ENCODE data around the gene HIRA. TPM values are rescaled to one million over a fixed set of nuclear protein-coding genes. Genes with fewer than 3 reads are reported as not detected.
A peak's percentile ranks its signal among the peaks of the same experiment; 100 is the strongest.

The HIRA gene
- total RNA-seq, 1 experiment from 2014 or later: 24.3 TPM

GRCh38 chr22:19449422-19449767, 17.9 kb upstream of the HIRA start:
- POLR2A ChIA-PET: interaction anchor here (1.2 to 1.8 kb wide), 3 partner anchors 17 to 30 kb away, joined by 4 to 10 read pairs (median 4); partner anchors contain the start of genes CDC45, HIRA and UFD1

GRCh38 chr22:19448739-19449421, 17.3 kb upstream of the HIRA start:
- Mint-ChIP-seq H3K27me3 (ENCODE audit: insufficient read depth, unreplicated experiment) (no peaks in the 10 kb centered on the region), H3K4me3 (ENCODE audit: unreplicated experiment) (peak overlapping the region; percentile 73), H3K27ac (ENCODE audit: low read depth, unreplicated experiment) (no peak overlapping the region), H3K36me3 (ENCODE audit: insufficient read depth, unreplicated experiment) (peaks cover 42% of the 10 kb centered on the region), H3K4me1 (ENCODE audit: insufficient read depth, unreplicated experiment) (peaks cover 16% of the 10 kb centered on the region), H3K9me3 (ENCODE audit: unreplicated experiment) (no peaks in the 10 kb centered on the region)
- no TSS peak for BruUV-seq (replicated peaks)
- DNase-seq (ENCODE audit: unreplicated experiment): no peak
- TF ChIP-seq CTCF (IDR thresholded peaks at IDR 0.05; ENCODE audit: unreplicated experiment): no peak
- CTCF ChIA-PET: no interaction called here
- POLR2A ChIA-PET: interaction anchor here (1.8 to 7.6 kb wide), 3 partner anchors 16 to 31 kb away, joined by 4 to 127 read pairs (median 10); partner anchors contain the start of genes CDC45, HIRA, MRPL40 and UFD1
- intact Hi-C loops (cut with micrococcal nuclease): loop anchor here (5.0 kb wide), 1 partner anchor 272 kb away; the partner anchor contains the start of gene SLC25A1

More at GRCh38 chr22:19449422-19449767, 17.9 kb upstream of the HIRA start:
- Mint-ChIP-seq H3K27me3 (ENCODE audit: insufficient read depth, unreplicated experiment) (no peaks in the 10 kb centered on the region), H3K4me3 (ENCODE audit: unreplicated experiment) (no peak overlapping the region), H3K36me3 (ENCODE audit: insufficient read depth, unreplicated experiment) (peaks cover 42% of the 10 kb centered on the region), H3K9me3 (ENCODE audit: unreplicated experiment) (no peaks in the 10 kb centered on the region), H3K4me1 (ENCODE audit: insufficient read depth, unreplicated experiment) (peaks cover 16% of the 10 kb centered on the region), H3K27ac (ENCODE audit: low read depth, unreplicated experiment) (no peak overlapping the region)
- CTCF ChIA-PET: no interaction called here
- TF ChIP-seq CTCF (IDR thresholded peaks at IDR 0.05; ENCODE audit: unreplicated experiment): no peak
- no TSS peak for BruUV-seq (replicated peaks)
- intact Hi-C loops (cut with micrococcal nuclease): loop anchor here (5.0 kb wide), 1 partner anchor 272 kb away; the partner anchor contains the start of gene SLC25A1
- DNase-seq (ENCODE audit: unreplicated experiment): no peak

GRCh38 chr22:19448076-19448607, 16.6 kb upstream of the HIRA start:
- peak overlapping the region; percentile 73 for H3K4me3 Mint-ChIP-seq (ENCODE audit: unreplicated experiment)
- ChIA-PET CTCF (no interaction called here), POLR2A (interaction anchor here (0.5 to 7.6 kb wide), 13 partner anchors 10 to 160 kb away, joined by 3 to 127 read pairs (median 4); partner anchors contain the start of genes CDC45, CLTCL1, HIRA and MRPL40)
- no peak for TF ChIP-seq CTCF (IDR thresholded peaks at IDR 0.05; ENCODE audit: unreplicated experiment)
- peak; percentile 57 for DNase-seq (ENCODE audit: unreplicated experiment)
- intact Hi-C loops (cut with micrococcal nuclease): loop anchor here (5.0 kb wide), 1 partner anchor 271 kb away; the partner anchor contains the start of gene SLC25A1
- no peaks in the 10 kb centered on the region for H3K9me3 Mint-ChIP-seq (ENCODE audit: unreplicated experiment)
- no peaks in the 10 kb centered on the region for H3K27me3 Mint-ChIP-seq (ENCODE audit: insufficient read depth, unreplicated experiment)
- H3K36me3 Mint-ChIP-seq (ENCODE audit: insufficient read depth, unreplicated experiment): peaks cover 37% of the 10 kb centered on the region
- H3K4me1 Mint-ChIP-seq (ENCODE audit: insufficient read depth, unreplicated experiment): peaks cover 16% of the 10 kb centered on the region
- BruUV-seq (replicated peaks): no TSS peak
- peak overlapping the region; percentile 9 for H3K27ac Mint-ChIP-seq (ENCODE audit: low read depth, unreplicated experiment)

GRCh38 chr22:19447330-19448075, 16.0 kb upstream of the HIRA start, which contains the start of gene C22orf39:
Gene C22orf39 (minus strand): TSS chr22:19447711. CDS start chr22:19447688, 23 bp downstream.
- Mint-ChIP-seq H3K27me3 (ENCODE audit: insufficient read depth, unreplicated experiment) (no peaks in the 10 kb centered on the region), H3K4me3 (ENCODE audit: unreplicated experiment) (peak within 1 kb of the TSS; percentile 73), H3K4me1 (ENCODE audit: insufficient read depth, unreplicated experiment) (peaks cover 16% of the 10 kb centered on the region), H3K9me3 (ENCODE audit: unreplicated experiment) (no peaks in the 10 kb centered on the region), H3K36me3 (ENCODE audit: insufficient read depth, unreplicated experiment) (peaks cover 31% of the 10 kb centered on the region), H3K27ac (ENCODE audit: low read depth, unreplicated experiment) (peak within 1 kb of the TSS; percentile 9)
- ChIA-PET POLR2A (interaction anchor here (0.5 to 7.6 kb wide), 17 partner anchors 8 to 1435 kb away, joined by 3 to 127 read pairs (median 4); partner anchors contain the start of genes CDC45, CLTCL1, HIRA and MRPL40), CTCF (no interaction called here)
- intact Hi-C loops (cut with micrococcal nuclease): loop anchor here (1.0 to 5.0 kb wide), 2 partner anchors 15 to 270 kb away; partner anchors contain the start of genes MRPL40 and SLC25A1
- TF ChIP-seq CTCF (IDR thresholded peaks at IDR 0.05; ENCODE audit: unreplicated experiment): no peak
- no TSS peak for BruUV-seq (replicated peaks)
- peak; percentile 93 for DNase-seq (ENCODE audit: unreplicated experiment)

All from MCF 10A (cell line).